Liver (tissue), 9 donors: ENCODE measurements around the gene TTLL4. TPM values are rescaled to one million over a fixed set of nuclear protein-coding genes. Genes with fewer than 3 reads are reported as not detected.

Experiments used
- DNase-seq: peaks from one replicate; pipeline ENCODE4 v3.0.0-alpha.2; 2017; ENCODE audit warnings: low spot score
- H3K27ac ChIP-seq, 2 donors: one replicate each; pipeline ENCODE4 v1.7.0; 2013; ENCODE audit warnings: inconsistent platforms in 2 of 2, low read length in 2 of 2, control low read depth in 1 of 2, low read depth in 1 of 2, mild to moderate bottlenecking in 1 of 2
- H3K27me3 ChIP-seq, 4 donors: one replicate each; pipeline versions ENCODE4 v1.6.1 to v1.7.0; 2013; ENCODE audit warnings: low read length in 3 of 4, inconsistent platforms in 1 of 4, mild to moderate bottlenecking in 1 of 4, moderate library complexity in 1 of 4; ENCODE audit not compliant: control insufficient read depth in 4 of 4, insufficient read depth in 4 of 4
- H3K36me3 ChIP-seq, 4 donors: one replicate each; pipeline versions ENCODE4 v1.6.1 to v1.7.0; 2013; ENCODE audit warnings: low read length in 3 of 4, mild to moderate bottlenecking in 3 of 4, low read depth in 1 of 4, moderate library complexity in 1 of 4; ENCODE audit not compliant: control insufficient read depth in 4 of 4, insufficient read depth in 3 of 4
- H3K4me1 ChIP-seq, 4 donors: one replicate each; pipeline versions ENCODE4 v1.6.1 to v1.7.0; 2013; ENCODE audit warnings: low read length in 3 of 4, mild to moderate bottlenecking in 3 of 4, moderate library complexity in 1 of 4; ENCODE audit not compliant: control insufficient read depth in 4 of 4, insufficient read depth in 4 of 4
- H3K4me3 ChIP-seq, 3 donors: one replicate each; pipeline versions ENCODE4 v1.6.1 to v1.7.0; 2013; ENCODE audit warnings: low read length in 3 of 3, control low read depth in 1 of 3, low read depth in 1 of 3, mild to moderate bottlenecking in 1 of 3
- H3K9ac ChIP-seq, 2 donors: one replicate each; pipeline ENCODE4 v1.7.0; 2013; ENCODE audit warnings: low read length in 2 of 2, mild to moderate bottlenecking in 2 of 2, moderate library complexity in 2 of 2, control low read depth in 1 of 2, low read depth in 1 of 2
- H3K9me3 ChIP-seq, 4 donors: one replicate each; pipeline versions ENCODE4 v1.6.1 to v1.7.0; 2013; ENCODE audit warnings: low read length in 3 of 4; ENCODE audit not compliant: control insufficient read depth in 4 of 4
- ATF3 ChIP-seq: IDR thresholded peaks from 2 replicates; pipeline ENCODE4 v1.6.1; 2016; ENCODE audit warnings: antibody characterized with exemption
- CTCF ChIP-seq: fragments of 150-350 bp; IDR thresholded peaks from 2 replicates; pipeline ENCODE4 v1.5.1; 2017; ENCODE audit warnings: improper control_type of control experiment, low read depth, low read length; ENCODE audit not compliant: missing input control
- EGR1 ChIP-seq, 2 donors: IDR thresholded peaks; 2 replicates each; pipeline ENCODE4 v1.6.1; 2016 to 2018; ENCODE audit warnings: antibody characterized with exemption in 2 of 2, low read depth in 2 of 2
- FOXA1 ChIP-seq: IDR thresholded peaks from 2 replicates; pipeline ENCODE4 v1.6.1; 2016; ENCODE audit warnings: antibody characterized with exemption
- FOXA2 ChIP-seq: IDR thresholded peaks from 2 replicates; pipeline ENCODE4 v1.6.1; 2016; ENCODE audit warnings: antibody characterized with exemption
- GABPA ChIP-seq, 2 donors: IDR thresholded peaks in 1 of 2; conservative IDR thresholded peaks in 1 of 2; 2 replicates each; pipeline ENCODE4 v1.6.1; 2016; ENCODE audit warnings: antibody characterized with exemption in 2 of 2, mild to moderate bottlenecking in 1 of 2, moderate library complexity in 1 of 2
- HNF4A ChIP-seq, 2 donors: conservative IDR thresholded peaks; 2 replicates each; pipeline ENCODE4 v1.6.1; 2016; ENCODE audit warnings: antibody characterized with exemption in 2 of 2, mild to moderate bottlenecking in 2 of 2
- HNF4G ChIP-seq: IDR thresholded peaks from 2 replicates; pipeline ENCODE4 v1.6.1; 2016; ENCODE audit warnings: antibody characterized with exemption
- JUND ChIP-seq, 2 donors: IDR thresholded peaks; 2 replicates each; pipeline ENCODE4 v1.6.1; 2016; ENCODE audit warnings: antibody characterized with exemption in 2 of 2
- MAX ChIP-seq: IDR thresholded peaks from 2 replicates; pipeline ENCODE4 v1.6.1; 2016; ENCODE audit warnings: antibody characterized with exemption
- NR2F2 ChIP-seq: IDR thresholded peaks from 2 replicates; pipeline ENCODE4 v1.6.1; 2016; ENCODE audit warnings: antibody characterized with exemption
- RAD21 ChIP-seq, 2 donors: IDR thresholded peaks; 2 replicates each; pipeline ENCODE4 v1.6.1; 2016; ENCODE audit warnings: antibody characterized with exemption in 2 of 2, mild to moderate bottlenecking in 2 of 2
- REST ChIP-seq: IDR thresholded peaks from 2 replicates; pipeline ENCODE4 v1.6.1; 2016; ENCODE audit warnings: antibody characterized with exemption, mild to moderate bottlenecking
- RXRA ChIP-seq, 2 donors: IDR thresholded peaks; 2 replicates each; pipeline ENCODE4 v1.6.1; 2017 to 2018; ENCODE audit warnings: antibody characterized with exemption in 2 of 2, mild to moderate bottlenecking in 1 of 2
- SP1 ChIP-seq: IDR thresholded peaks from 2 replicates; pipeline ENCODE4 v1.6.1; 2018; ENCODE audit warnings: antibody characterized with exemption, mild to moderate bottlenecking
- TAF1 ChIP-seq: conservative IDR thresholded peaks from 2 replicates; pipeline ENCODE4 v1.6.1; 2016; ENCODE audit warnings: antibody characterized with exemption, mild to moderate bottlenecking
- YY1 ChIP-seq: IDR thresholded peaks from 2 replicates; pipeline ENCODE4 v1.6.1; 2016; ENCODE audit warnings: antibody characterized with exemption, mild to moderate bottlenecking
- ZBTB33 ChIP-seq: IDR thresholded peaks from 2 replicates; pipeline ENCODE4 v1.6.1; 2016; ENCODE audit warnings: antibody characterized with exemption
- WGBS: extraction: QIAGEN DNeasy Blood & Tissue Kit; methylation state at CpG from one replicate; pipeline ENCODE4 v1.1.7; 2013; 5-methylcytosine and 5-hydroxymethylcytosine counted together
- polyA plus RNA-seq, 2 donors: library from polyadenylated mRNA; stranded (reverse) in 1 of 2; unstranded in 1 of 2; fragments of 200-250 nt in 1 of 2; fragments of >200 nt in 1 of 2; fragmentation: Nextera tagmentation in 1 of 2; extraction: Ambion mirVana in 1 of 2; gene quantifications; one replicate each; pipeline versions ENCODE4 v1.2.1 to v1.2.3, GENCODE V29; 2013 to 2015
- total RNA-seq, 2 donors: library from RNA; depleted of rRNA; stranded (reverse); fragments of >200 nt; gene quantifications; one replicate each; pipeline ENCODE4 v1.2.3, GENCODE V29; 2014
- donor health status: healthy.
- donor health status: healthy.
- donor health status: healthy.
- donor health status: healthy.
- donor health status: healthy.

TTLL4 gene
- total and polyA plus RNA-seq, 4 donors = 5.7 to 14.0 (median 6.6) TPM

GRCh38 chr2:218721488-218721887 lies 10.9 kb downstream of the TTLL4 start (continued):
- TF ChIP-seq CTCF = no peak

GRCh38 chr2:218721934-218722333 lies 11.3 kb downstream of the TTLL4 start:
- H3K4me1 ChIP-seq = peaks cover 3 to 13% (median 9%) of the 10 kb centered on the region in 4 donors
- no peak overlapping the region for H3K27ac ChIP-seq
- DNase-seq = no peak
- no peak for TF ChIP-seq HNF4G
- TF ChIP-seq JUND (IDR thresholded peaks at IDR 0.05) = no peak
- no peak for TF ChIP-seq FOXA2
- no peak for TF ChIP-seq YY1
- TF ChIP-seq RXRA (IDR thresholded peaks at IDR 0.05) = no peak
- no peak for TF ChIP-seq FOXA1
- TF ChIP-seq SP1 = no peak
- no peak for TF ChIP-seq GABPA (IDR thresholded peaks at IDR 0.05 in 1 of 2, conservative IDR thresholded peaks at IDR 0.05 in 1 of 2)
- TF ChIP-seq MAX = no peak
- TF ChIP-seq HNF4A (conservative IDR thresholded peaks at IDR 0.05) = no peak
- WGBS = 81% methylated on average over 2 of the region's 2 CpGs
- H3K27me3 ChIP-seq = no peaks in the 10 kb centered on the region
- no peak overlapping the region for H3K9ac ChIP-seq
- peaks cover 0 to 4% (median under 1%) of the 10 kb centered on the region in 4 donors for H3K9me3 ChIP-seq
- no peaks in the 10 kb centered on the region for H3K36me3 ChIP-seq
- no peak overlapping the region for H3K4me3 ChIP-seq

GRCh38 chr2:218722419-218722818 lies 11.8 kb downstream of the TTLL4 start:
- Histone ChIP-seq H3K27ac (no peak overlapping the region), H3K27me3 (no peaks in the 10 kb centered on the region), H3K4me1 (peaks cover 3 to 9% (median 8%) of the 10 kb centered on the region in 4 donors), H3K9ac (no peak overlapping the region), H3K36me3 (no peaks in the 10 kb centered on the region), H3K4me3 (no peak overlapping the region), H3K9me3 (peaks cover 0 to 4% (median under 1%) of the 10 kb centered on the region in 4 donors)
- no peak for TF ChIP-seq FOXA2
- no peak for TF ChIP-seq CTCF
- TF ChIP-seq HNF4A (conservative IDR thresholded peaks at IDR 0.05) = no peak
- TF ChIP-seq RXRA (IDR thresholded peaks at IDR 0.05) = no peak
- no peak for TF ChIP-seq REST
- TF ChIP-seq RAD21 (IDR thresholded peaks at IDR 0.05) = no peak
- no peak for TF ChIP-seq EGR1 (IDR thresholded peaks at IDR 0.05; ENCODE audit: low read depth in 2 of 2)
- no peak for TF ChIP-seq ZBTB33
- TF ChIP-seq MAX = no peak
- no peak for TF ChIP-seq SP1
- TF ChIP-seq NR2F2 = no peak
- no peak for TF ChIP-seq GABPA (IDR thresholded peaks at IDR 0.05 in 1 of 2, conservative IDR thresholded peaks at IDR 0.05 in 1 of 2)
- no peak for TF ChIP-seq JUND (IDR thresholded peaks at IDR 0.05)
- TF ChIP-seq FOXA1 = no peak
- TF ChIP-seq ATF3 = no peak
- no peak for TF ChIP-seq HNF4G
- no peak for TF ChIP-seq YY1
- TF ChIP-seq TAF1 = no peak
- WGBS = 86% methylated on average over 1 of the region's 1 CpG
- DNase-seq = no peak
